Hepatocyte (in vitro differentiated cells): Measurements from ENCODE around the gene SMIM26.

Experiments used
- CTCF ChIP-seq: fragments of 200-600 bp; sonication (generic); IDR thresholded peaks from 2 replicates; pipeline ENCODE4 v1.5.1; 2016; ENCODE audit warnings: antibody characterized with exemption, mild to moderate bottlenecking; ENCODE audit not compliant: poor library complexity
- EZH2 ChIP-seq: fragments of 200-600 bp; sonication (generic); IDR thresholded peaks from 2 replicates; pipeline ENCODE4 v1.6.1; 2016; ENCODE audit warnings: antibody characterized with exemption, mild to moderate bottlenecking, borderline replicate concordance
- EZH2phosphoT487 ChIP-seq: fragments of 200-600 bp; sonication (generic); IDR thresholded peaks from one replicate; pipeline ENCODE4 v1.6.1; 2018; ENCODE audit warnings: antibody characterized with exemption, mild to moderate bottlenecking, low read depth, moderate library complexity; ENCODE audit not compliant: unreplicated experiment, severe bottlenecking

GRCh38 chr20:18548465-18548864 lies 18.8 kb upstream of the SMIM26 start:
- TF ChIP-seq CTCF (no peak), EZH2 (no peak), EZH2phosphoT487 (no peak)
